Hepatocyte (in vitro differentiated cells): ENCODE measurements around the gene EHD3.

Experiments used
- CTCF ChIP-seq: fragments of 200-600 bp; sonication (generic); IDR thresholded peaks from 2 replicates; pipeline ENCODE4 v1.5.1; 2016; ENCODE audit warnings: antibody characterized with exemption, mild to moderate bottlenecking; ENCODE audit not compliant: poor library complexity
- EZH2 ChIP-seq: fragments of 200-600 bp; sonication (generic); IDR thresholded peaks from 2 replicates; pipeline ENCODE4 v1.6.1; 2016; ENCODE audit warnings: antibody characterized with exemption, mild to moderate bottlenecking, borderline replicate concordance
- EZH2phosphoT487 ChIP-seq: fragments of 200-600 bp; sonication (generic); IDR thresholded peaks from one replicate; pipeline ENCODE4 v1.6.1; 2018; ENCODE audit warnings: antibody characterized with exemption, mild to moderate bottlenecking, low read depth, moderate library complexity; ENCODE audit not compliant: unreplicated experiment, severe bottlenecking

GRCh38 chr2:31274401-31275075 is 40.6 kb downstream of the EHD3 start:
- TF ChIP-seq CTCF (no peak), EZH2phosphoT487 (no peak), EZH2 (no peak)
